Epithelial cell of prostate (primary cell): ENCODE results near the gene PPP1R2C.

Experiments
- DNase-seq: peaks from one replicate; pipeline ENCODE4 v3.0.0-alpha.2; 2011; ENCODE audit warnings: low read depth, low spot score
- H3K27ac ChIP-seq: fragments of 450-650 bp; 2 replicates; pipeline ENCODE4 v1.5.1; 2017; ENCODE audit warnings: mild to moderate bottlenecking

PPP1R2C gene

DNA sequence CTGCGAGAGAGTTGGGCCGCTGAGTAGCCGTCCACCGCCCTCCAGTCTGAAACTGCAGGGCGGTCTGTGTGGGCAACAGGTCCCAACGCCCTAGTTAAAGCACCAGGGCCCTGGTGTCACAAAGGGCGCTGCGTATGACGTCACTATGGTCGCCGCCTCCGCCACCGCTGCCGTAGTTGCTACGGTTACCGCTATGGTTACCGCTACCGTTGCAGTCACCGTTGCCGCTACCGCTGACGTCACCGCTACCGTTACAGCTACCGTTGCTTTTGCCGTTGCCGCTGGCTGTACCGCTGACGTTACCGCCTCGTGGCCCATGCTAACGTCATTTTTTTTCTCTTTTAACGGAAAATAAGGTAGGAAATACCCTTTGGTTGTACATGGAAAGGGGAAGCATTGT, at the start of gene PPP1R2C:
Gene PPP1R2C (minus strand): TSS at position 68 of the 400 bp plus-strand sequence. CDS start 84 bp downstream, outside the sequence.
- DNase-seq, result no peak
- H3K27ac ChIP-seq, result no peak within 1 kb of the TSS

DNA sequence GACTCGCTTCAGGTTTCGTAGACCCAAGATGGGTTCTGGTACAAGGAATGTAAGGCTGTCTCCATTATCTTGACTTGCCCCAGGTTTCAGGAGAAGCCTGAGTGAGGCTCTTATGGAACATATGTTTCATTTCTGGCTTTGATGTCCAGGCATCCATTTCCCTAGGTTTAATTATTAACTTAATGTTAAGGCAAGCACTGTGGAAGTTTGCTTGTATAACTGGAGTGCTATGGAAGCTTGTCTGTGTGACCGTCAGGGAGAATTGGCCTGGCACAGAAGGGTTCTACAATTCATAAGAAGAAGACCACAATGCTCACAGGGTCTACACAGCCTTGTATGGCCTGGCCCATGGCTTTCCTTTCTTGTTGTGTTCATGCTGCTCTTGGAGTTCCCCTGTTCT, 47.2 kb upstream of the PPP1R2C start:
- no peak overlapping the region for H3K27ac ChIP-seq
- DNase-seq, result no peak

DNA sequence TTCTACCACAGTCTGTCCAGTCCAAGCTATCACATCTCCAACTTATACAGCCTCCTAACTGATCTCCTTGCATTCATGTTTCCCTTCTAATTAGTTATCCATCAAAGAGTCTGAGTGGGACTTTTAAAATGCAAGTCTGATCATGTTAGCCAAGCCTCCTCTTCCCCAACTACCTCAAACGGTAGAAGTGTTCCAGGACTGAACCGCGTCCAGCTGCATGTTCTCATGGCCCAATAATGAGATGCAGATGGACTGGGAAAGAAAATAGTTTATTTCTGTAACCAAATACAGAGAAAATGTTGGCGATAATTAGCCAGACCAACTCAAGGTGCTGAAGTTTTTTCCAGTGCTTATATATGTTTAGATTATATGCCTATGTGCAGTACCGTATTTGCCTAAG, 46.6 kb upstream of the PPP1R2C start:
- no peak overlapping the region for H3K27ac ChIP-seq
- DNase-seq, result no peak

DNA sequence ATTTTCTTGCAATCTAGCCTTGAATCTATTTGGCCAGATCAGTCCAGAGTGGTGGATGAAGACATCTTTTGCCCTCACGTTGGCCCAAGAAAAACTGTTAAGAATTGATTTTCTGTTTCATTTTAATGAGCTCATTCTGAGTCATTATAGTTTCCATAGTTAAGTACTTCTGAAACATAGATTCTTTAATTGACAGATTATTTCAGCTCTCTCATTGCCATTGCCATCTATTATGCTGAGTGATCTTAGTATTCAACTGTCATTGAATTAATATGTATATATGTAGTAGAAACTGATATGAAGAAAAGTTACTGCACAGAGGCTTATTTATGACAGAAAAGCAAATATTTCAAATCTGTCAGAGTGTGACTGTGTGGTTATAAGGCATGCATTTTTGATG, 45.5 kb upstream of the PPP1R2C start:
- no peak for DNase-seq
- no peak overlapping the region for H3K27ac ChIP-seq

DNA sequence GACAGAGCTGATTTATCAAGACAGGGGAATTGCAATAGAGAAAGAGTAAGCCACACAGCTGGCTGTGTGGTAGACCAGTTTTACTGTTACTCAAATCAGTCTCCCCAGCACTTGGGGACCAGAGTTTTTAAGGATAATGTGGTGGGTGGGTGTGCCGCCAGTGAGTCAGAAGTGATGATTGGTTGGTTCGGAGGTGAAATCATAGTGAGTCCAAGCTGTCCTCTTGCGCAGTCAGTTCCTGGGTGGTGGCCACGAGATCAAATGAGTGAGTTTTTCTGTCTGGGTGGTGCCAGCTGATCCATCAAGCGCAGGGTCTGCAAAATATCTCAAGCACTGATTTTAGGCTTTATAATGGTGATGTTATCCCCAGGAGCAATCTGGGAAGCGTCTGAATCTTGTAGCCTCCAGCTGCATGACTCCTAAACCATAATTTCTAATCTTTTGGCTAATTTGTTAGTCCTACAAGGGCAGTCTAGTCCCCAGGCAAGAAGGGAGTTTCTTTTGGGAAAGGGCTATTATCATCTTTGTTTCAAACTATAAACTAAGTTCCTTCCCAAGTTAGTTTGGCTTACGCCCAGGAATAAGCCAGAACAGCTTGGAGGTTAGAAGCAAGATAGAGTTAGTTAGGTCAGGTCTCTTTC, 44.0 kb upstream of the PPP1R2C start:
- no peak for DNase-seq
- H3K27ac ChIP-seq, result no peak overlapping the region

DNA sequence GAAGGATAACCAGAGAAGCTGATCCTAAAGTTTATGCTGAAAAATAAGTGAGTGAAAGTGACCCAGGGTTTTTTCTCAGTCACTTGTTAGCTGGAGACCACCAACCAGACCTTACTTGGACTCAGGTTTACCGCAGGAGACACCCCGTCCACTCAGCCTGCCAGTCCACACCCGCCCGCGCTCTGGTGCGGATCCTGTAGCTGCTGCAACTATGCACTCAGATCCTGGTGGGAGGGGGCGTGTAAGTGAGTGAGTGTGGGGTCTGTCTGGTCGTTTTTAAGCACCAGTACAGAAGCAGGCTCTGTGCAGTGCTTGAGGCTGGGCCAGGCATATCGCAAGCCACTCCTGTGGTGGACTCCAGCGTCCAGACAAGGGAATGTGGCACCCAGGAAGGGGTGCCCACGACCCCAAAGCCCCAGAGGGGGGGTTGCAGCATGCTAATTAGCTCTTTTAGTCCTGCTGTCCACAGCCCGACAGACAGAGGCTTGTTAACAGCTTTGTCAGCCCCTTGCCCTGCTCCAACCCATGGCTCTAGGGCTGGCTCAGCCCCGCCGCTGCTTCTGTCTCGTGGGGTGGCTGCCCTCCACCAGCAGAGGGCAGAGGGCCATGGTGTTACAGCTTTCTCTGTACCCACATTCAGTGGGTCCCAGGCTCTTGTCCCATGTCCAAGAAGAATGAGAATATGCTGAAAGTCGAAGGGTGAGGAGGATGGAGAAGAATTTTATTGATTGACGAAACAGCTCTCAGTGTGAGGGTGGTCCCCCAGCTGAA, 40.4 kb upstream of the PPP1R2C start:
- no peak for DNase-seq
- no peak overlapping the region for H3K27ac ChIP-seq

DNA sequence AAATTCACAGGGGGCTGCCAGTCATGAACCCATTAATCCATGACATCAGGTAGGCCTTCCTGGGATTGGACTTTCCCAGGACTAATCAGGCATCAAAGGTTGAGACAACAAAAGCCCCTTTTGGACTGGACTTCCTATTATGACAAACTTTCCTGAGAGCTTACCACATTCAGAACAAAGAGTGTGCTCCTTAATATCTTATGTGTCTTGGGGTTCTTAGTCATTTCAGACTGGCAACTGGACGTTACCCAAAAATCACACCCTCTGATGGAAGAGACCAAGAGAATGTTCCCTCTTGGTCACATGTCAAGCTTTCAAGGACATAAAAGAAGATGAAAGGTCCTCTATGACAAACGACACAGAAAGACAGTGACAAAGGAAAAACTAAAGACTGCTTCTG, 31.6 kb upstream of the PPP1R2C start:
- no peak for DNase-seq
- no peak overlapping the region for H3K27ac ChIP-seq

DNA sequence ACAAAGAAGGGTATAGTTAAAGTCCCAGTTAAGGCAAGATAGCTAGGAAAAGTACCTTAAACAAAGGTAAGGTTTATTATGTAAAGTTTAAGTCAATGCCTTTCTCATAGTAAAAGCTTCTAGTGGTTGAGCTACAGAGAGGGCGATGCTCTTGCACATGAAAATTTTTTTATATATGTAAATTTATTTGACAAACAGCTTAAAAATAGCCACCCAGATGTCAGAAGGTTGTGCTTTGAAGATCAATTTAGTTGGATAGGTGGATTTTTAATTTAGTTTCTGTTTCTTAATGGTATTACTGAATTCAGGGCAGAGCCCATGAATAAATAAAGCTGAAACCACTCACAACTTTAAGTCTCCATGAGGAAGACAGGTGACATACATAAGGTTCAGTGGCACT, 29.4 kb upstream of the PPP1R2C start:
- no peak overlapping the region for H3K27ac ChIP-seq
- no peak for DNase-seq

DNA sequence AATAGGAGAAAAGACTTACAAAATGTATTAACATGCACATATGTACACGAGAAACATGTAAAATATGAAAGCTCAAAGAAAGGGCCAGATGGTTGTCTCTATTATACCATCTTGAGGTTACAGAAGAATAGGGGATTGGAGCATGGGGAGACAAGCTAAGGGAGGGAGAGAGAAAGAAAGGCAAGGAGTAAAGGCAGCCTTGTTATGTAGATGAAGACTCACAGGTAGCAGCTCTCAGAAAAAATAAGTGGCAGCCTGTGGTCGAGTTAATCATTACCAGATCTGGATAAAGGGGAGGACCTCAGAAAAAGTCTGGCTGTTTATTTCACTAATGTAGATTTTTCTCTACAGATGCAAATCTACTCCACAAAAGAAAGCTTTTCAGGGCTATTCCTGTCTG, 26.6 kb upstream of the PPP1R2C start:
- DNase-seq, result no peak

DNA sequence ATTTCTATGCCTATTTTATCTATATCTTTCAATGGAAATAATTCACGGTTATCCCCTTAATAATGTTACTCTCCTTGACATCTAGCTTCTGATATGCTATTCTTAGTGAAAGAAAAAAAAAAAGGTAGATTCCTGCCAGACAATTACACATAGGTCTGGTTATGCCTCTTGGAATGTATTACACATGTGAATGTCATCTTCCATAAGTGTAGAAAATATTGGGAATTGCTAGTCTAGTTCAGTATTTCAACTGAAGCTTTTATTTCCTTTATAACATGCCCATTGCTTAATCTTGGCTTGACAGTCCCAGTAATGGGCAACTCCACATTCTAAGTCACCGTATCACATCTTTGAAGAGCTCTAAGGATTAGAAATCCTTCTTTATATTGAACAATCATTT, 25.4 kb upstream of the PPP1R2C start:
- H3K27ac ChIP-seq, result no peak overlapping the region
- DNase-seq, result no peak

More for the DNA sequence above, 26.6 kb upstream of the PPP1R2C start:
- H3K27ac ChIP-seq, result no peak overlapping the region

DNA sequence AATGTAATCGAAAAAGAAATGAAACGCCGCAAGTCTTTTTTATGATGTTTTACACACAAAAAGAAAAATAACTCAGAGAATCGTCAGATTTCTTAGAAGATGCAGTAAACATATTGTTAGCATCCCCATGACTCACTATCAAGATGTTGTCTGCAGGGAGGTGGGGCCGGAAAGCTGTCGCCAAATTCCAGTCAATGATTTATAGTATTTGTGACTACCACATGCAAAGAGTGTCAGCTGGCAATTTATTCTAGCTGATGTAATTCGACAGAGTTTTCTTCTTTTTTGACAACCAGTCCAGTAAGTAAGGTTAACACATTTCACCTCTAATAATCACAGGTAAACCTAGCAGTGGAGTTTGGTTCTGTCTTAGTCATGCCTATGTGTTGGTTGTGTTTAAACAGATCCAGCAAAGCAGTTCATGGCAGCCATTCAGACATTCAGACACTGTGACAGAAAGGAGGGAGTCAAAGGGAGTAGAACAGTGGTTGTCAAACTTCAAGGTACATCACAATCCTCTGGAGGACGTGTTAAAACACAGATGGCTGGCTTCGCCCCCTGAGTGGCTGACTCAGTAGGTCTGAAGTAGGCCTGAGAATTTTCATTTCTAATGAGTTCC, 19.8 kb upstream of the PPP1R2C start:
- DNase-seq, result no peak
- no peak overlapping the region for H3K27ac ChIP-seq

DNA sequence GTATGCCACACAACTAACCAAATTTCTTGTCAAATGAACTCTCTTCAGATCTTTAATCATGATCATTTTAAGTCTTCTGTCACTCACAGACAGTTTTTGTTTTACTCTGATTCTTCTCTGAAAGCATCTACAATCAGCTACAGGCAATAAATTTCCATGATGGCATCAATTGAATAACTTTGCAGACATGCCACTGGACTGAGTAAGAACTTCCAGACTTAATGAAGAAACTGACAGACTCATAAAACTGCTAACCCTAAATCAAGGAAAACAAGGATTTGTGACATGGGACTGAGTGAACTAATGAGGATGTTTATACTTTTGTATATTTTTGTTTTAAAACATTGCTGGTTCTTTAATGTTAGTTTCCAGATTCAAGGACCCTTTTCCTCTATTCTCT, 5.5 kb upstream of the PPP1R2C start:
- no peak overlapping the region for H3K27ac ChIP-seq
- DNase-seq, result no peak

DNA sequence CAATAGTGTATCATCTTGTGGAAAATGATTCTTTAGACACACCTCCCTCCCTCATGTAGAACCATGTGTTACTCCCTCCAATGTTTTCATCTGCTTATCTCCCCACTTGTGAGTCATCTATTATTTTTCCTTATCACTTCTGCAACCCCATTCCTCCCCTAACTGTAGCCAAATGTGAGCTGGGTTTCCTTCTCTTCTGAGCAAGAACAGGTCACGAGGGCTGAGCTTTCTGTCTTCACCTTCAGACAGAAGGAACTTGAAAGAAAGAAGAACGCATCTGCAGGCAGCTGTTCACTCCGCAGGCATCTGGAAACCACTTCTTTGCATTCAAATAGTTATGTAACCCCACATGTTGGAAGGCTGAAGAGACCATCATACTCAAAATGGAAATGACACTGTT, 1.8 kb downstream of the PPP1R2C start:
- no peak for DNase-seq

DNA sequence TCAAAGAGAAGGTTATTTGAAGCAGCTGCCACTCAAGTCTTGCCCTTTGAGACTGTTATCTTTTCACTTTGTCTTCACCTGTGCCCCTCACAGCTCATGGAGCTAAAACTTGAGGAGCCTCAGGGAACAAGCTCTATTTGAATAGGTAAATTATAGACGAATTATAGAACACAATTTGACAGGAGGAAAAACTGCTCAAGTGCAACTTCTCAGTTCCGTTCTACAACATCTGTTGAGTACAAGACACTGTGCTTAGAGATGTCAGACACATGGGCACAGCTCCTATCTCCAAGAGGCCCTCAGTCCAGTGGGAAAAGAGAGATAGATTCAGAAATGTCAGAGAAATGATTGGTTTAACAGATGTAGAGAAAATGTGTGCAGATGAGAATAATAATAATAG, 5.1 kb downstream of the PPP1R2C start:
- no peak for DNase-seq
- H3K27ac ChIP-seq, result no peak overlapping the region

More for the DNA sequence above, 1.8 kb downstream of the PPP1R2C start:
- no peak overlapping the region for H3K27ac ChIP-seq

DNA sequence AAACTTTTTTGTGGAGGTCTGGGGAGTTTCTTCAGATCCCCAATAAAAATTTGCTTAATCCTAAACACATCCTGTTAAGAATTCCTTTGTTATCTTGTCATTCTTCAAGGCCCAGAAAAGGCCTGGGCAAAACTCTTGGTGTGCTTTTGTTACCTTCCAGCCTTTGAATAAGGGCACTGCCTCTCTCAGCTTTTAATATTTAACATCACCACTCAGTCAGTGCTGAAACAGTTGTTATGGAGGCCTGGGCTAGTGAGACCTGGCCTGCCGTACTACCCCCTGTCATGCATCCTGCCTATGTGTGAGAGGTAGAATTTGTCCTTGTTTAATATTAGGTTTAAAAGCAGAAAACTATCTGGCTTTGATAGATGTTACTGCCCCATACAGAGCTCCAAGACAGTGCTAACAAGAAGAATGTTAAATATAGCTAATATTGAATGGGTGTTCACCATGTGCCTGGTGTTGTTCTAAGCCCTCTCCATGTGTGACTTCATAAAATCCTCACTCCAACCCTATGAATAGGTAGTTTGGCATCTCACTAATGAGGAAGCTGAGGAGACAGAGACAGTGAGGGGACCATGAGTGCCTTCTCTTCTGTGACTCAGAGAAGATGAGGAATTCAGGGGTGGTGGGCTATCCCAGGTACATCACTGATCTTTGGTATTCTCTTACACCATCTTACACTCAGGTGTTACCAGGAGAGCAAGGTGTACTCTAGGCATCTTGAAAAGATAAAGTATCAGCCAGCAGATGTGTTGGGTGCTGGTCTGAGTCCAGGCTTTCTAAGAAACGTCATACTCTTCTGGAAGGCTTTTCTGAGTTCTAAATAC, 6.2 kb downstream of the PPP1R2C start:
- H3K27ac ChIP-seq, result no peak overlapping the region
- no peak for DNase-seq

DNA sequence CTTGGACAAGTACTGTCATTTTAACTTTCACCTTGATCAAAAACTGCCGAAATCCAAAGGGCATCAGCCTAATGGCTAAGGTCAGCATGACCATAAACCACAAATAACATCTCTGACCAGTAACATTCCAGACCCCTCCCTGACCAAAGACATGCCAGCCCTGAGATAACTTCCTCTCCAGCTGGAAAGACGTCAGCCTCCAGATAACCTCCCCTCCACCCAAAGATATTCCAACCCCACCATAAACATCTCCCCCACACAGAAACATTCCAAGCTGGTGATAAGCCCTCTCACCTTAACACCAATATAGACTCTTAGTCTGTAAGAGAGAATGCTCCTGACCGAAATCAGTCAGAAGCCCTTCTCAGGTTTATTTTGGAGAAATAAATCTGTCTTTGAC, 7.4 kb downstream of the PPP1R2C start:
- DNase-seq, result no peak
- H3K27ac ChIP-seq, result no peak overlapping the region

DNA sequence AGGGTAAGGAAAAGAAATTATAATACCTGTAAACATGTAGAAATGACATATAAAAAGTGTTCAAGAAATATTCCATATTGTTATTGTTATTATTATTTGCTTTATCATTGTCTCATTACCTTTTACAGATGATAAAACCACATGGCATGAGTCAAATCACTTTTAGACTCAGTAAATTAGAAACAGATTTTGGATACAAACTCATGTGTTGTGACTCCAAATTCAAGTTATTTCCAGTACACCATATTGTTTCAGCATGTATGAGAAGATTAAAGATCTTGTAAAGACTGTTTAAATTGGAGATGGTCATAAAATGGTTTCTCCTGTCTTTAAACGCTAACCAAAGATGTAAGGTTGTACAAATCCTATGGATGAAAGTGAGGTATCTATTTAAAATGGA, 18.1 kb downstream of the PPP1R2C start:
- DNase-seq, result no peak
- H3K27ac ChIP-seq, result no peak overlapping the region

DNA sequence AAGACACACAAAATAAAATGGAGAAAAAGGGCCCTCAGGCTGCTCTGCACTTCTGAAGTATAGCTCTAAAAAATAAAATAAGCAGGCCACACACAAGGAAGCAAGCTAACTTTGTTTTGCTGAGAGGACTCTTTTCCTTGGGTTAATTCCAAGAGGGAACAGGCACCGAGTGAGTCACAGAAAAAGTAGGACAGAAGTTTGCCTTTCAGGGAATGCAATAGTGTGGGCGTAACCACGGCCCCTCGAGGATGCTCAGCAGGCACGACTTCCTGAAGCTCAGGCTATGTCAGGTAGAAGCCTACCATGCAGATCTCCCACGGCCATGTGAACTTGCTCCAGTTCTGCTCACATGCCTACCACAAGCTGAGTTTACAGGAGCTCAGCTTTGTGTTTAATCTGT, 22.1 kb downstream of the PPP1R2C start:
- no peak for DNase-seq
- H3K27ac ChIP-seq, result no peak overlapping the region

DNA sequence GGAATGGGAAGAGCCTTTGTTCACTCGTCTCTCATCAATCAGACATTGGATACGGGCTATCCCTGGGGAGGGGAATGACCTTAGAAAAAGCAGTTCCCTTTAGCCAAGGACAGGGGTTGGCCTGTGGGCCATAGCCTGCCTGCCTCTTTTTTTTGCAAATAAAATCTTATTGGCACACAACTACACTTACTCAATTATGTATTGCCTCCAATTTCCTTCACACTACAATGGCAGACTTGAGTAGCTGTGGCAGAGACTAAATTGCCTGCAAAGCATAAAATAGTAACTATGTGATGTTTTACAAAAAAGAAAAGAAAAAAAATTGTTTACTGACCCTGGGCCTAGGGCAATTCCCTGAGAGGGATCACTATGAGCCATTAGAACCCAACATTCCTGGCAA, 23.4 kb downstream of the PPP1R2C start:
- no peak overlapping the region for H3K27ac ChIP-seq
- no peak for DNase-seq

DNA sequence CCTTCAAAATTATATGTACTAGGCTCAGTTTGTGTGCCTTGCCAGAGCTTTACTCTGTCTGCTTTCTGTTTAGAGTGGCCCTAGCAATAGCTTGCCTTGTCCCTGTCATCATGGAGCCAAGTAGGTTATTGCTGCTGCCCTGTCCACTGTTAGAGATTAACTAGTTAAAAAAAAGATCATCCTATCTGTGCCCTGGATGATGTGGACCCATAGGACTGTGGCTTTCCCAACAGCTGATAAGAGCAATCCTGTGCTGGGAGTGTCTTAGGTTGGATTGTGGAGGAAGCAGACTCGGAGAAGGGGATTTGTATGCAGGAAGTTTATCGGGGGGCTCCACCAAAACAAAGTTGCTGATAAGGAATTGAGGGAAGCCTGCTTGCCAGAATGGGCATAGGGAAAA, 23.8 kb downstream of the PPP1R2C start:
- no peak overlapping the region for H3K27ac ChIP-seq
- no peak for DNase-seq

DNA sequence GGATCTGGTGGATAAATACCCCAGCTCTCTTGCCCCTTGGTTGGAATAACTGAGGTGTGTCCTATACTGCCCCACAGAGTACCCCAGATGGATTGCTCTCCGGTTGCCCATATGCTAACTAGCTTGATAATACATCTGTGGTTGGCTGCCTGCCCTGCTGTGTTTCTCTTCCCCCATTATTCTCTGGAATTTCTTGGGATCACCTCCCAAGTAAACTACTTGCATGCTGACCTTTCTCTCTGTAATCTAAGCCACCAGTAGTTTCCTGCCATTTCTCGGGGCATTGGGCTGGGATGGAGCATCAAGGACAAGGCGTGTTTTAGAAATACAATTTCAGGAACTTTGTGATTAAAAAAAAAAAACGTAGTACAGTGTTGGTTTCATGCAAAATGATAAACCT, 25.2 kb downstream of the PPP1R2C start:
- no peak overlapping the region for H3K27ac ChIP-seq
- DNase-seq, result no peak
